NT2/D1 (cell line): ENCODE measurements around the gene RPTOR.

Experiments
- SUZ12 ChIP-seq: IDR thresholded peaks from 2 replicates; pipeline ENCODE4 v1.6.1; 2011; ENCODE audit not compliant: insufficient read length, insufficient read depth; ENCODE audit errors: extremely low read depth
- YY1 ChIP-seq: IDR thresholded peaks from 2 replicates; pipeline ENCODE4 v1.6.1; 2011; ENCODE audit not compliant: insufficient read length, insufficient read depth
- ZNF274 ChIP-seq: IDR thresholded peaks from 2 replicates; pipeline ENCODE4 v1.6.1; 2011; ENCODE audit warnings: mild to moderate bottlenecking, low read depth, low read length

GRCh38 chr17:80781211-80781610, 236.6 kb downstream of the RPTOR start:
- TF ChIP-seq SUZ12, result no peak
- TF ChIP-seq ZNF274, result no peak
- TF ChIP-seq YY1, result no peak
